ENCODE results near the gene SLC25A21.
"Not testable (repeated sequence)": the region's sequence is repeated elsewhere in the genome, so short reads cannot be mapped to it uniquely, and the experiment has no call there.

SLC25A21 gene

DNA sequence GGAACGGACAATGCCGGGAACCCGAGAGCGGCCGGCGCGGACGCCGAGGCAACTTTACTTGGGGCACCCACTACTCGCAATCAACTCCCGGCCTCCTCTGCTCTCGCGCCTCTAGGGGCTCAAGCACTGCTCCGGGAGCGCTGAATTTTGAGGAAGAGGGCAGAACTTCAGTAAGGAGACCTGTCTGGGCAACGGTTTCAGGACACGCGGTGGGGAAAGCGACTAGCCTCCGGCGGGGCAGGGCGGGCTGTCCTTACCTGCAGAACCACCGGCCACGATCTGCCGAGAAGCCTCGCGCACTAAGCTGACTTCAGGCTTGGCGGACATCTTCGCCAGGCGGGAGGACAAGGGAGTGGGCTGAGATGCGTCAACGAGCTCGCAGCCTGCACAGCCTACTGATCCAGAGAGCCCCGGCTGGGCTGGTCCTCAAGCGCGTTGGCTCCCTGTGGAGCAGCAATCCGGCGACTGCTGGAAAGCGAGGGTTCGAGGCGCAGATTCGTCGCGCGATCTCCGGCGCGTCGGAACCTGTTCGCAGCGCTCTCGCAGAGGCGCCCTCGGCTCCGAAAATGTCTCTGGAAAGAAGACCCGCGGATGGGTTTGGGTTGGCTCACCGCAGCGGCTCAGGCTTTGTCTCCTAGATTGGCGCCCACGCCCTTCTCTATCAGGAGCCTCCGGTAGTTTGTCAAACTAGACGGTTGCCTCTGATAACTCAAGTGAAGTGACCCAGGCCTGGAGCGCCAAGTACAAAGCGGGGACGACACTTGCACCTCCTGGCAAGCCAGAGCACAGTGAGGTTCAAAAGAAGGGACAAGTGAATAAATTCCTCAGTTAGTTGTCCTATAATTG lies at the start of gene SLC25A21:
SLC25A21 (minus strand) TSS at position 583 of the 846 bp plus-strand sequence.
- DNase-seq = peak; percentile 91

GRCh38 chr14:37221073-37221472 lies 48.7 kb upstream of the SLC25A21 start:
- no peak for DNase-seq

DNA sequence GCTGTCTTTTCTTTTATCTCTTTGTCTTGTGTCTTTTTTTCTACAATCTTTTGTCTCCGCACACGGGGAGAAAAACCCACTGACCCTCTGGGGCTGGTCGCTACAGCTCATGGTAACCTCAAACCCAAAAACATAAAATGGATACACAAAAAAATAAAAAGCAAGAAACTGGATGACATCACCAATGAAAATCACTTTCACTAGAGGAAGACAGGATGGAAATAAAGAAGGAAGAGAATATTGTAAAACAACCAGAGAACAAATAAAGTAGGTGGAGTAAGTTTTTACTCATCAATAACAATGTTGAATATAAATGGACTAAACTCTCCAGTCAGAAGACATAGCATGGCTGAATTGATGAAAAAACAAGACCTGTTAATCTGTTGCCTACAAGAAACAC lies 42.9 kb upstream of the SLC25A21 start:
- DNase-seq = no peak

DNA sequence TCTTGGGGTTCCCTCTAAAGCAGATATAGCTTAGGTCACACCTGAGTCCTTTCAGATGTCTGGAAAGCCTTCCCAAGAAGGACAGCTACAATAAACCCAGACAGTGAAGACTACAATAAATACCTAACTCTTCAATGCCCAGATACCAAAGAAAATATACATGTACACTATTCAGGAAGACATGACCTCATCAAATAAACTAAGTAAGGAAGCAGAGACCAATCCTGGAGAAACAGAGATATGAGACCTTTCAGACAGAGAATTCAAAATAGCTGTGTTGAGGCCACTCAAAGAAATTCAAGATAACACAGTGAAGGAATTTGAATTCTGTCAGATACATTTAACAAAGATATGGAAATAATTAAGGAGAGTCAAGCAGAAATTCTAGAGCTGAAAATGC lies 40.6 kb upstream of the SLC25A21 start:
- DNase-seq = no peak

GRCh38 chr14:37210448-37210847 lies 38.0 kb upstream of the SLC25A21 start:
- DNase-seq = no peak

DNA sequence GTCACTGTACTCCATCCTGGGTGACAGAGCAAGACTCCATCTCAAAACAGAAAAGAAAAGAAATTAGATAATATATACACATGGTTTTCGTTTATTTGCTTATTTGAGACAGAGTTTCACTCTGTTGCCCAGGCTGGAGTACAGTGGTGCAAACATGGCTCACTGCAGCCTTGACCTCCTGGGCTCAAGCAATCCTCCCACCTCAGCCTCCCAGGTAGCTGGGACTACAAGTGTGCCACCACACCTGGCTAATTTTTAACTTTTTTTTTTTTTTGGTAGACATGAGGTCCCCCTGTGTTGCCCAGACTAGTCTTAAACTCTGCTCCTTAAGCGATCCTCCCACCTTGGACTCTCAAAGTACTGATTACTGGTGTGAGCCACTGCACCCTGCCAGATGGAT lies 37.2 kb upstream of the SLC25A21 start:
- not testable (repeated sequence) for DNase-seq

GRCh38 chr14:37205623-37206605 lies 33.5 kb upstream of the SLC25A21 start:
- DNase-seq = not testable (repeated sequence)

DNA sequence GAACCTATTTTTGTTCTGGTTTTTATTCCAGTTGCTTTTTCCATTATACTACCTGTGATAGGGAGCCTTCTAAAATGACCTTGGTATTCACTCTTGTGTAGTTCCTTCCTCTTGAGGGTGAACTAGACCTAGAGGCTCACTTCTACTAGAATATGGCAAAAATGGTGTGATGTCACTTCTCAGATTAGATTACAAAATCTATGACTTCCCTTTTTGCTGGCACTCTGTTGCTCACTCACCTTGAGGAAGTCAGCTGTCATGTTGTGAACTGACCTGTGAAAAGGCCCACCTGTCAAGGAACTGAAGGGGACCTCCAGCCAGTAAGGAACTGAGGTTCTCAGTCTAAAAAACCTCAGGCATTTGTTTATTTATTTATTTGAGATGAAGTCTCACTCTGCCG lies 31.0 kb upstream of the SLC25A21 start:
- peak; percentile 17 for DNase-seq

DNA sequence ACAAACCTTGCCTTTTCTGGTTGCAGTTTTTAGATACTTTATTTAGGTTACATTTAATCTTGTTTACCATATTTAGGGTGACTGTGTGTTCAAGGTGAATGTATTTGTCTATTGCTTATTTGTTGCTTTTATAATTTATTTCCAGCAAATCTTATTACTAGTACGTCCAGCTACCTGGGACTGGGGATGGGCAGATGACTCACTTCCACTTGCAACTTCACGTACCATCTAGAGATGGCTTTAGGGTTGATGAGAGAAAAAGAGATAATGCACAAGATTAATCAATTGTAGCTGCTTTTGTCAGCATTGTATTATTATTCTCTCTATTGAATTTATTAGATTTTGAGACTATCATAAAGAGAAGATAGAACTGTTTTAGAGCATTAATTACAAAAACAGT lies 30.4 kb upstream of the SLC25A21 start:
- DNase-seq = no peak

DNA sequence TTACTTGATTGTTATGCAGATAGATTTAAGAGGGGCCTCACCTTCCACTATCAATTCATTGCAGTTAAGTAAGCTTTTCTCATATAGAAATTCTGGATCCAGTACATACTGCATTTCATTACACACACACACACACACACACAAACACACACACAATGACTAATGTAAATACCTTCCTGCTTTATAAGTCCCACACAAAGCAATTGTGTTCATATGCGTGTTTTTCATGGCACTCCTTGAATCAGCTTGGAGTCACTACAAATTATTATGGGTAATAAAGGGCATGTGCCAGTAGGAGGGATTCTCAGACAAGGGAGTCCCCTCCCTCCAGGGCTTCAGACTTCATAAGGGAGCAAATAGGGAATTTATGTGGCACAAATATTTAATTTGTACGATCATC lies 29.9 kb upstream of the SLC25A21 start:
- DNase-seq = no peak

GRCh38 chr14:37201724-37202123 lies 29.3 kb upstream of the SLC25A21 start:
- no peak for DNase-seq

DNA sequence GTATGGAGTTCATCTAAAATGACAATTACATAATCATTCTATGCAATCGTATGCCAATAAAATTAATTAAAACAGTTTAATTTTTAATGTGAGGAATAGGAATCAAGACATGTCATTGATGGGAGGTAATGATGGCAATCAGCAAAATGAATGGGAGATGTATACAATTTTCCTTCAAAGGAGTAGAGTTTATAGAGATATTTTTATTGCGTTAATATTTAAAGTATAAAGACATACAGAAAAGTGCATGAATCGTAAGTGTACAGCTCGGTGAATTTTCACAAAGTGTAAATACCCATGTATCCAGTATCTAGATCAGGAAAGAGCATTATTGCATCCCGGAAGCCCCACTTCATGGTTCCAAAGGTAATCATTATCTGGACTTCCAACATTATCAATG lies 26.5 kb upstream of the SLC25A21 start:
- no peak for DNase-seq

- no peak for DNase-seq
These were observed 25.8 kb upstream of the SLC25A21 start for GRCh38 chr14:37198273-37198598.

- DNase-seq = peak; percentile 84
These were observed 25.2 kb upstream of the SLC25A21 start, which contains the start of gene MIPOL1 for GRCh38 chr14:37197421-37198272. TSS of gene MIPOL1 (plus strand) at chr14:37197937. CDS start at chr14:37247889, 49,952 bp downstream.

DNA sequence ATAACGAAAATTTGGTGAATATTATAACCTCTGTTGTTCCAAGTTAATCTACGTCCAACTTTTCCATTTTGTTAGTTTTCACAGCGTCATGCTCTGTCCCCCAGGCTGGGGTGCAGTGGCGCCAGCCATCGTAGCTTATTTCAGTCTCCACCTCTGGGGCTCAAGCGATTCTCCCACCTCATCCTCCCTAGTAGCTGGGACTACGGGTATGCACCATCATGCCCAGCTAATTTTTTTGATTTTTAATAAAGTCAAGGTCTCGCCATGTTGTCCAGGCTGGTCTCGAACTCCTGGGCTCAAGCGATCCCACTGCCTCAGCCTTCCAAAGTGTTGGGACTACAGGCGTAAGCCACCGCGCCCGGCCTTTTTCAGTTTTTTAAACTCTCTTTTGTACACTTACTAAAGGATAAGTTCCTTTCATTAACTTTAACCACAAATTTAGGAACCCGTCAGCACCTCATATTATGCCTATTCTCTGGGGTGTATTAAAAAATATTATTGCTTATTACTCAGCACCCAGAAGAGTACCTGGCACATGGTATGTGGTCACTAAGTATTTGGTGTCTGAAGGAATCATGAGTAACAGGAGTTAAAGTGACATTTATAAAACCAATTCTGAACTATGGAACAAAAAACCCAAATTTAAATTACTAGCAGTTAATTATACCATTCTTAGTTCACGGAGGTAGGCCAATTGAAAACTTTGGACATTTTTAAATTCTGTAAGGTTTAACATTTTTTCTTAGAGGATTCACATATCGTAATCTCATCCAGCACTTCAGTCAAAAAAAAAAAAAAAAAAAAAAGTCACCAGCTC lies 24.4 kb upstream of the SLC25A21 start:
- no peak for DNase-seq

DNA sequence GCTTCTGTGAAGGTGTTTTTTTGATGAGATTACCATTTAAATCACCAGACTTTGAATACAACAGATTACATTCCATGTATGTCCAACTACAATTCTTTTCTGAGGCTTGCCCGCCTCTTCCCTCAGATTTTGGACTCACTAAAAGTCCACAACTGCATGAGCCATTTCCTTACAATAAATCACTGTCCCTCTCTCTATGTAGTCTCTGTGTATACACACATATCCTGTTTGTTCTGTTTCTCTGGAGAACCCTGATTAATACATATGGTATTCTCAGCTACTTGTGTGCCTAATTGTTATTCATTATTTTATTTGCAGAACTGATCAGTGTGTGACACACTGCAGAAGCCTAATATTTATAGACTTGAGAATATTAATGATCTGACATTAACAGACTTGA lies 22.9 kb upstream of the SLC25A21 start:
- DNase-seq = no peak

DNA sequence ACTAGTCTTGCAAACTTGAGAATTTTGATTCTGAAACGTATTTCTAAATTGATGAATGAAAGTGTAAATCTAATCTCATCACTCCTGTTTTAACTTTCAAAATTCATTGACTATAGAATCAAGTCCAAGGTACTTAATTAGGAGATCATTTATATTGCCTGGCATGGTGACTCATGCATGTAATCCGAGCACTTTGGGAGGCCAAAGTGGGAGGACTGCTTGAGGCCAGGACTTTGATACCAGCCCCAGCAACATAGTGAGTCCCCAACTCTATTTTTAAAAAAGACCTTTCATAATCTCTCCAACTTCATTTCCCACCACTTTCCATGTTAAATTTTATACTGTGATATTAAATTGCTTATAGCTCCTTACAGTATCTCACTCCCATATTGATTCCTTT lies 22.3 kb upstream of the SLC25A21 start:
- no peak for DNase-seq

- DNase-seq = not testable (repeated sequence)
These were observed 17.3 kb upstream of the SLC25A21 start for GRCh38 chr14:37189733-37190132.

DNA sequence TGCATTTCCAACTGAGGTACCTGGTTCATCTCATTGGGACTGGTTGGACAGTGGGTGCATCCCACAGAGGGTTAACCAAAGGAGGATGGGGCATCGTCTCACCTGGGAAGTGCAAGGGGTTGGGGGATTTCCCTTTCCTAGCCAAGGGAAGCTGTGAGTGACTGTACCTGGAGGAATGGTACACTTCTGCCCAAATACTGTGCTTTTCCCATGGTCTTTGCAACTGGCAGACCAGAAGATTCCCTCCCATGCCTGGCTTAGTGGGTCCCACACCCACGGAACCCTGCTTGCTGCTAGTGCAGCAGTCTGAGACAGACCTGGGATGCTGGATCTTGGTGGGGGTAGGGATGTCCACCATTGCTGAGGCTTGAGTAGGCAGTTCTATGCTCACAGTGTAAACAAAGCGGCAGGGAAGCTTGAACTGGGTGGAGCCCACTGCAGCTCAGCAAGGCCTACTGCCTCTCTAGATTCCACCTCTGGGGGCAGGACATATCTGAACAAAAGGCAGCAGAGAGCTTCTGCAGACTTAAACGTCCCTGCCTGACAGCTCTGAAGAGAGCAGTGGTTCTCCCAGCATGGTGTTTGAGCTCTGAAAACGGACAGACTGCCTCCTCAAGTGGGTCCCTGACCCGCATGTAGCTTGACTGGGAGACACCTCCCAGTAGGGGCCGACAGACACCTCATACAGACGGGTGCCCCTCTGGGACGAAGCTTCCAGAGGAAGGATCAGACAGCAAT lies 15.6 kb upstream of the SLC25A21 start:
- DNase-seq = not testable (repeated sequence)

DNA sequence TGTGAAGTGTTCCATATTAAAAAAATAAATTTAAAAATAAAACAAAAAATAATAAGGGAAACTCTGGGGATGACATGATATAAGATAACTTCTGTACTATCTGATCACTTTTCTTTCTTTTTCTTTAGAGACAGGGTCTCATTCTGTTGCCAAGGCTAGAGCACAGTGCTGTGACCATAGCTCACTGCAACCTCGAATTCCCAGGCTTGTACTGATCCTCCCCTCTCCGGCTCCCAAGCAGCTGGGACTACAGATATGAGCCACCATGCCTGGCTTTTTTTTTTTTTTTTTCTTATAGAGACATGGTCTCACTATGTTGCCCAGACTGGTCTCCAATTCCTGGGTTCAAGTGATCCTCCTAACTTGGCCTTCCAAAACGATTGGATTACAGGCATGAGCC lies 14.9 kb upstream of the SLC25A21 start:
- DNase-seq = no peak

DNA sequence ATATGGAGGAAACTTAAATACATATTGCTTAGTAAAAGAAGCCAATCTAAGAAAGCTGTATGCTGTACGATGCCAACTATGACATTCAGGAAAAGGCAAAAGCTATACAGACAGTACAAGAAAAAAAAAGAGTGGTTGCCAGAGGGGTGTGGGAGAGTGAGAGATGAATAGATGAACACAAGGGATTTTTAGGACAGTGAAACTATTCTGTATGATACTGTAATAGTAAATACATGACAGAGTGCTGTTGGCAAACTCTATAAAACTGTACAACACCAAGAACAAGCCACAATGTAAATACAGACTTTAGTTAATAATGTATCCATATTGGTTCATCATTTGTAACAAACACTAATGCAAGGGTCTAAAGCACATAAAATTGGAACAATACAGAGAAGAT lies 14.5 kb upstream of the SLC25A21 start:
- DNase-seq = no peak

Measured in hematopoietic multipotent progenitor cell treated with erythropoietin and hydrocortisone succinate and interleukin-3 and kit ligand, for 4 days (in vitro differentiated cells).